ENCODE results near the gene LRRC61. TPM values are rescaled to one million over a fixed set of nuclear protein-coding genes. Genes with fewer than 3 reads are reported as not detected.
A peak's percentile ranks its signal among the peaks of the same experiment; 100 is the strongest.

The LRRC61 gene
- total RNA-seq, 1 donor from 2014 or later, result 13.0 TPM

GRCh38 chr7:150378115-150378852 lies 55.1 kb downstream of the LRRC61 start:
- Mint-ChIP-seq H3K4me1 (ENCODE audit: unreplicated experiment) (peaks cover 70% of the 10 kb centered on the region), H3K27me3 (no peaks in the 10 kb centered on the region), H3K27ac (peak overlapping the region; percentile 94), H3K36me3 (peaks cover 13% of the 10 kb centered on the region), H3K4me3 (peak overlapping the region; percentile 85), H3K9me3 (no peaks in the 10 kb centered on the region)
- peak; percentile 39 for TF ChIP-seq CTCF (conservative IDR thresholded peaks at IDR 0.05)
- DNase-seq (ENCODE audit: extremely low spot score, unreplicated experiment), result no peak

- no peaks in the 10 kb centered on the region for H3K9me3 Mint-ChIP-seq
- TF ChIP-seq CTCF (conservative IDR thresholded peaks at IDR 0.05), result no peak
- peaks cover 7% of the 10 kb centered on the region for H3K36me3 Mint-ChIP-seq
- peaks cover 70% of the 10 kb centered on the region for H3K4me1 Mint-ChIP-seq (ENCODE audit: unreplicated experiment)
- DNase-seq (ENCODE audit: extremely low spot score, unreplicated experiment), result peak; percentile 97
- H3K4me3 Mint-ChIP-seq, result peak within 1 kb of the TSS; percentile 95
- no peaks in the 10 kb centered on the region for H3K27me3 Mint-ChIP-seq
- peak within 1 kb of the TSS; percentile 94 for H3K27ac Mint-ChIP-seq
Observed at GRCh38 chr7:150378853-150379440, 55.8 kb downstream of the LRRC61 start, which contains the start of gene ZNF775. TSS of gene ZNF775 (plus strand) at chr7:150379330. CDS start at chr7:150388471, 9,141 bp downstream.

- no peak for TF ChIP-seq CTCF (conservative IDR thresholded peaks at IDR 0.05)
- no peaks in the 10 kb centered on the region for H3K9me3 Mint-ChIP-seq
- H3K4me1 Mint-ChIP-seq (ENCODE audit: unreplicated experiment), result peaks cover 70% of the 10 kb centered on the region
- H3K4me3 Mint-ChIP-seq, result peak overlapping the region; percentile 95
- peak overlapping the region; percentile 65 for H3K27ac Mint-ChIP-seq
- DNase-seq (ENCODE audit: extremely low spot score, unreplicated experiment), result no peak
- H3K27me3 Mint-ChIP-seq, result no peaks in the 10 kb centered on the region
- H3K36me3 Mint-ChIP-seq, result peaks cover 3% of the 10 kb centered on the region
Observed at GRCh38 chr7:150379441-150380379, 56.6 kb downstream of the LRRC61 start.

- Mint-ChIP-seq H3K4me1 (ENCODE audit: unreplicated experiment) (peaks cover 75% of the 10 kb centered on the region), H3K4me3 (peak overlapping the region; percentile 95), H3K9me3 (no peaks in the 10 kb centered on the region), H3K36me3 (peaks cover 3% of the 10 kb centered on the region), H3K27me3 (no peaks in the 10 kb centered on the region), H3K27ac (peak overlapping the region; percentile 65)
- no peak for TF ChIP-seq CTCF (conservative IDR thresholded peaks at IDR 0.05)
- DNase-seq (ENCODE audit: extremely low spot score, unreplicated experiment), result no peak
Observed at GRCh38 chr7:150380463-150380862, 57.3 kb downstream of the LRRC61 start.

- H3K4me3 Mint-ChIP-seq, result peak overlapping the region; percentile 95
- no peak for DNase-seq (ENCODE audit: extremely low spot score, unreplicated experiment)
- H3K4me1 Mint-ChIP-seq (ENCODE audit: unreplicated experiment), result peaks cover 73% of the 10 kb centered on the region
- peak overlapping the region; percentile 46 for H3K27ac Mint-ChIP-seq
- H3K9me3 Mint-ChIP-seq, result no peaks in the 10 kb centered on the region
- TF ChIP-seq CTCF (conservative IDR thresholded peaks at IDR 0.05), result no peak
- H3K27me3 Mint-ChIP-seq, result no peaks in the 10 kb centered on the region
- no peaks in the 10 kb centered on the region for H3K36me3 Mint-ChIP-seq
Observed at GRCh38 chr7:150381096-150381495, 57.9 kb downstream of the LRRC61 start.
